Left renal pelvis (tissue), 4 donors: ENCODE results near the gene ZNF385A. TPM values are rescaled to one million over a fixed set of nuclear protein-coding genes. Genes with fewer than 3 reads are reported as not detected.

ENCODE experiments used
- DNase-seq, 4 donors: peaks; one replicate each; pipeline ENCODE4 v3.0.0-alpha.2; 2013; ENCODE audit warnings: low read depth in 4 of 4, low spot score in 3 of 4
- polyA plus RNA-seq, 4 donors: library from polyadenylated mRNA; unstranded; fragments of 120-200 nt; gene quantifications; one replicate each; pipeline ENCODE4 v1.2.1, GENCODE V29; 2013; ENCODE audit not compliant: insufficient read length in 4 of 4

The ZNF385A gene
- polyA plus RNA-seq, 4 donors, result 12.4 to 16.5 (median 14.1) TPM

DNA sequence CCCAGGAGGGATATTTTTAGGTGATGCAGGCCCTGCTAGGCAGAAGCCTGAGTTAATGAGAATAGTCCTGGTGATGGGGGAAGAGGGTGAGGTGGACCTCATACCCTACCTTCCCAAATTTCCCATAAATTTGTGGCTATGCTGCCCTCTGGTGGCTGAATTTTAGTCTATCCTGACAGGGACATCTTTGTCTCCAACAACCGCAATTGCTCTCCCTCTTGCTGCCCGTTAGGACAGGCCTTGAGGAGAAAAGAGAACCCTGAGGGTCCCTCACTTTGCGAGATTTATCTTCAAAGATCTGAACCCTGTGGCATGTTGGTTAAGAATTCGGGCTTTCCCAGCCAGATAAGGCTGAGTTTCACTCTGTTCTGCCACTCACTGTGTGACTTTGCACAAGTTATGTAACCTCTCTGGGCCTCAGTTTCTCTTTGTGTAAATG is 9.8 kb upstream of the ZNF385A start:
- no peak for DNase-seq

- DNase-seq, result no peak
Observed at GRCh38 chr12:54393743-54394142, 9.2 kb upstream of the ZNF385A start.

- DNase-seq, result no peak
Observed at GRCh38 chr12:54393207-54393609, 8.7 kb upstream of the ZNF385A start.

DNA sequence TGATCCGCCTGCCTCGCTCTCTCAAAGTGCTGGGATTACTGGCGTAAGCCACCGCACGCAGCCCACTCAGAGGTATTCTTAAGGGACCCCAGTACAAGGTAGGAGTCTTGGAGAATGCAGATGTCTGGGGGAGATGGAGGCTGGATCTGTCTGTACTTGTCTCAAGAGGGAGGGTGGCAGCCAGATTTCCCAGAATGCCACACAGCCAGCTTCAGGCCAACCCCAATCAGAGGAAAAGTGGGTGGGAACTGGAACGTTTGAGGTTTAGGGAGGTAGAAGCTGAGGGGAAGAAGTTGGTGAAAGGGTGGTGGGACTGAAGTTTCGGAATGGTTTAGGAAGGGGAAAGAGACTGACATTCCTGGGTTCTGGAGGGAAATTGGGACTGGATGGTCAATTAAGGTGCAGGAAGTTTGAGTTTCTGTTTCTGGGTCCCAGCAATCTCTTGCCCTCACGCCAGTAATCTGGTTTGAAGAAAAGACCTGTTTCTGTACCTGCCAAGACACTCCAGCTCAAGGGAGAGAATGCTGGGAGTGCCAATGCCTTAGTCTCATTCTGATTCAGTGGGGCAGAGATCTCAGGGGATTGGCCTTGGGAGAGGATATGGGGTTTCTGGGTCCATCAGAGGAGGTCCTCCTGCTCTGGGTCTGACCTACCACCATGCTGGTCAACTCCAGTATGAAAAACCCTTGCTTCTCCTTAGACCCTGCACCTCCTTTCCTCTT is 8.1 kb upstream of the ZNF385A start:
- DNase-seq, result no peak

- no peak for DNase-seq
Observed at GRCh38 chr12:54390668-54391551, 6.4 kb upstream of the ZNF385A start.

DNA sequence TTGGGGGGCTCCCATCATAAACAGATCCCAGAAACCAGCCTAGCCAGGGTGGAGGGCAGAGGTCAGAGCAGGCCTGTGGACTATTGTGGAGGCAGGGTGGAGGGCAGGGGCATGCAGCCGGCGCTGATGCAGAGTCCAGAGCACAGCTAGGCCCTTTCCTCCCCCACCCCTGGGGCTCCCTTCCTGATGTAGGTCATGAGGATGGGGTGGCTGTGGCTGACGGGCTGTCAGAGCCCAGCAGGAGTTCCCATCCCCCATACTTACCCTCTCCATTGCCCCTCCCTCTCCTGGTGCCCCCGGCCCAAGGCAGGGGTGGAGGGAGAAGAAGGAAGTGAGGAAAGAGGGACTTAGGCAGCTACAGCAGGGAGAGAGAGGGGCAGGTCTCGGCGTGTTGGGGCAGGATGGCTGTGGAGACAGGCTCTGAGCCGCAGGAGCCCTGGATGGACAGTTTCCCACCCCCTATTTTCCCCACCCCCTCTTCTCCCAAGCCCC is 5.7 kb upstream of the ZNF385A start:
- DNase-seq, result no peak

DNA sequence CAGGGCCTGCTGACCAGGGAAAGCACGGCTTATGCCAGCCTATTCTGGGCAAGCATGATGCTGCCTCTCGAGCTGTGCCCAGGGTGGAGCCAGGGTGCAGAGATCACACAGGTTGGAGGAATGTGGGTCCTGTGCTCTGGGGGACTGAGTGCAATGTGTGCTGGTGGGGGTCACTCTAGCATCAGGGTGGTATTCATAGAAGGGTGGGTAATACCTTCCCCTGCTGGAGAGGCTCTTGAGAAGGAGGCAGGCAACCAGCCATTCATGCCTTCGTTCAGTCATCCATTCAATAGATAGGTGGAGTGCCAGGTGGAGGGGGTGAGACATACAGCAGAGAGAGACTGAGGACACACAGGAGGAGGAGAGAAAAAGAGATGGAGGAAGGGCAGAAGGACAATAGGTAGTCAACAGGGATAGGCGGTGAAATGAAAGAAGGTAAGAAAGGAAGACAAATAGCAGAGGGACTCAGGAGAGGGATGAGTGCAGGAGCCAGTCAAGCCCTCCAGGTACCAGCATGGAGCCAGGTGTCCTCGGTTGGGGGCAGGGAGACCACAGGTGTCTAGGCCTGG is 5.2 kb upstream of the ZNF385A start:
- DNase-seq, result no peak

GRCh38 chr12:54389134-54389508 is 4.6 kb upstream of the ZNF385A start:
- DNase-seq, result no peak

DNA sequence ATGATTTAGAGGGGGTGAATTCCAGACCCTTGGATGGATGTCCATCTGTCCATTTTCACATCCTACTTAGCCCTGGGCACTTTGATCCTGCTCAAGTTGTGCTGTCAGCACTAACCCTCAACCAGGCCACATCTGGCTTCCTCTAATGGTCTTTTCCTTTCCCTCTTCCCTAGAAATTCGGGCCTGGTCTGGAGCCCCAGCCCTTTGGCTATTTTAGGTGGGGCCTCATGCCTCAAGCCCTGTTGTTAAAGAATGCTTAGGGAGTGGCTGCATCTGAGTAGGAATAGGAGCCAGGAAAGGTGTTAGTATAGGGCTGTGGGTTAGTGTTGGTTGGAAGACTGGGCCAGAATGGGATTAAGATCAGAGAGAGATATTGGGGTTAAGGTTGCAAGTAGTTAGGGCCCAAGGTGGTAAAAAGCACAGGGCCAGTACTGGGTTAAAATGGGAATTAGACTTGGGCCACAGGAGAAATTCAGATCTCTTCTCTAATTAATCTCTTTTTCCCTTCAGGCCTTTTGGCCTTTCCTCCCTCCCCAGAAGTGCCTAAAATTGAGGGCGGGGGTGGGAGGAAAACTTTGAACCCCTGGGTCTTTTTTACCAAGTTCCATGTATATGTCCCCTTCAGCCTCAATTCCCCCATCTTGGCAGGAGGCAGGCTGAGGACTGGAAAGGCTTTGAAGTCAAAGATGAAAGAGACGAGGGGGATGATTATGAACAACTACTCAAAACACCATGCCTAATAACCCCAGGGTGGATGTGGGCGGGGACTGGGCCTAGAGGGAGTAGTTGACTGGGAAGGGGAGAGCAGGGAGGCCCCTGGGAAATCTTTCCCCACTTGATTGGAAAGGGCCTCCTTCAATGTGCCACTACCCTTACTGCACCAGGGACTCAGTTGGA is 4.0 kb upstream of the ZNF385A start:
- no peak for DNase-seq

DNA sequence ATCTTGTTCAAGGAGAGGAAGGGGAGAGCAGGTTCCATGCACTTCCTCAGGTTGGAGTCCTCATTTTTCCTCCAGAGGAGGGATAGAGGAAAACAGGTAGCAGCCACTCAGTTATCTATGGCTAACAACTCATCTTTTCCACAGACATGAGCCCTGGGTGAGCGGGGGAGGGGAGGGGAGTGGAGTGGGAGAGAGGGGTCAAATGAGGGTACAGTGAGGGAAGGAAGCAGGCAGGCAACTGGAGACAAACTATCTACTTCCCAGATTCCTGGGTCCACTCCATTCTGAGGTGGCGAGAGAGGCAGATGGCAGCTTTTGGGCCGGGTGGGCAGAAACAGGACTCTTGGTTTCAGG is 2.6 kb upstream of the ZNF385A start:
- no peak for DNase-seq

DNA sequence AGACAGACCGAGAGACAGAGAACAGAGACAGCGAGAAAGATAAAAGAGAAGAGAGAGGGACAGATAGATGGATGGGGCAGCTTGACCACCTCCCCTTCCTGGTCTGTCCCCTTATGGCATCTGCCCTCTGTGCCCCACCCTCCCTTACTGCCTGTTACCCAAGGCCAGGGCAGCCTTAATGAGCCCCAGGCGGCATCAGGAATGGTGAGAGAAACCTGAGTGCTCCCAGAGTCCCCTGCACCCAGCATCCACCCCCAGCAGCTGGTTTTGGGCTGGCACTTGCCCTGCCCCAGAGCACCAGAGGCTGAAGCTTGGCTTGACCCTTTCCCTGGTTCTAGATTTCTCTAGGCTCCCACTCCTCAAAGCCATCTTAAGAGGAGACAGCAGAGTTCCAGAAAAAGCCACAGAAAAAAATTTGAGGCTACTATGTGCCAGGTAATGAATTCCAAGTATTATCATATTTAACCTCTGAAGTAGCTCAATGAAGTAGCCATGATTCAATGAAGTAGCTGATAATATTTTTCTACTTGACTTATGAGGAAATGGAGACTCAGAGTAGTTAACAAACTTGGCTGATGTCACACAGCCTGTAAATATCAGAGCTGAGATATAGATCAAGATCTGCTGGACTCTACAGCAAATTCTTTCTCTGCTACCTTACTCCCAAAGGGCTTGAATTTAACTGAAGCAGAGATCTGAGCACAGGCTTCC is 2.0 kb upstream of the ZNF385A start:
- DNase-seq, result no peak

DNA sequence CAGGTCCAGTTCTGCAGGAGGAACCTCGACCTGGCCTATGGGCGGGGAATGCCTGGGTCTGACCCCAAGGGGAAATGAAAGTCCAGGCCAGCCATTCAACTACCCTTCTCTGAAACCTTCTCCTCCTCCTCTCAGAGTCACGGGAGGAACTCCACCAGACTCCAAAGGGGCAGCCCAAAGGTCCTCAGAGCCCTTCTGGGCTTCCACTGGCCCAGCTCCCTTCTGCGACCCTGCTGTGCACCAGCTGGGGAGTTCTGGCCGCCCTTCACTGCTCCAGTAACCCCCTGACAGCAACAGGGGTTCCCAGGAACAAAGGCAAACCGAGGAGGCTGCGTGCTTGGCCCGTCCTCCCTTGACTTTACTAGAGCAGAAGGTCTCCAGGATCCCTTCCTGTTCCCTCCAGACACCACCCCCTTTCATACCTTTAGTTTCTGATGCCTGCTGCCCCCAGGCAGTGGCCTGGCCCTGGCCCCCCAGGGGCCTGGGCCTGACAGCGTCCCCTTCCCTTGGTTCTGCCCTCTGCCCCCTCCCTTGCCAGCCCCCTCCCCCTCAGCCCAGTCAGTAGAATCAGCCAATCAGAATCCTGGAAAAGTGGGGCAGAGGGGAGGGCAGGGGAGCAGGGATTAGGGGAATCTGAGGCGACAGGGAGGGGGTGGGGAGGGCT is 850 bp upstream of the ZNF385A start:
- no peak for DNase-seq

DNA sequence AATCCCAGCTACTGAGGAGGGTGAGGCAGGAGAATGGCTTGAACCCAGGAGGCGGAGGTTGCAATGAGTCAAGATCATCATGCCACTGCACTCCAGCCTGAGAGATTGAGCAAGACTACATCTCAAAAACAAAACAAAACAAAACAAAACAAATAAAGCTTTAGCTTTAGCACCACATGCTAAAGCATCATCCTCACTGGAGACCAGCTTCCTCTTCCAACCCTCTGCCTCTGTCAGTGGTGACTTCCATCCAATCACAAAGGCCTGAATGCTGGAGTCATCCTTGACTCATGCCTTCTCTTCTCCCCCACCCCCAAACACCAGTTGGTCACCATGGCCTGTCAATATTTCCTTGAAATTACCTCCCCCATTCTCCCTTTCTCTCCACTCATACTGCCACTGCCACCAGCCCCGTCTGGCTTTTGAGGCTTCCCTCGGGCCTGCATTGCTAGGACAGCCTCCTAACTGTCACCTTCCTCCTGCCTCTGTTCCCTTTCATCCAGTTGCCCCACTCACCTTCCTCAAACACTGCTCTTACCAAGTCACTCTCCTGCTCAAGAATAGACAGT is 1.4 kb downstream of the ZNF385A start:
- no peak for DNase-seq

- DNase-seq, result no peak
Observed at GRCh38 chr12:54381136-54381535, 3.4 kb downstream of the ZNF385A start.

DNA sequence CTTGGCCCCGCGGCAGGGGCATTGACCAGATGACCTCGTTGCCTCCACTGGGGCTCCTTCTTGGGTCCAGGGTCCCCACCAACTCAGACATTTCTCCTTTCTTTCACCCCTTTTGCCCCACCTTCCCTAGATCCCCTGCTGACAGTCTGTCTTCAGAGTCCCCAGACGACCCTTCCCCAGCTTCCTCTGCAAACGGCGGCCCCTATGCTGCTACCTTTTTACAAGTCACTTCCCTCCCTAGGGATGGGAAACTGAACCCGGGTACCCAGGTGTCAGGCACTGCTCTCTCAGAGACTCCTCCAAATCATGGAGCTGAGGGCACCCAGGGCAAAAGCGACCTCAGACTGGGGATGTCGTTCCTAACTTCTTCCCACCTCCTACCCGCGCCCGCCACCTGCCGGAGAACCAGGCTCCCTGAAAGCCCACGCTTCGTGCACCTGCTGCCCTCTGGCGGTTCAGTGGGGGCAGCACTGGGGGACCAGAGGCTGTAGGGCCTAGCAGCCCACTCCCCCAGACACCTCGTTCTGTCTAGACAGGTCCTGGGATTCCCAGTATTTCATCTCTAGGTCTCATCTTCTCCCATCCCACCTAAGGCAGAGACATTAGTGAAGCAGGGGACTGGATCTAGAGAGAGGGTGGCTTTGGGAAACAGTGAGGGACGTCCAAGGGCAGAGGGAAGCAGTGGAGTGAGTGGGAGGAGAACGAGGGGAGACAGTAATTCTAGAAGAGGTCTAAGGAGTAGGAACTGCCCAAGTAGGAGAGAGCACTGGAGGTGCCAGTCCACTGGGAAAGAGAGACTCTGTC is 4.9 kb downstream of the ZNF385A start:
- peak in 1 of 4 donors; percentile 77 for DNase-seq

DNA sequence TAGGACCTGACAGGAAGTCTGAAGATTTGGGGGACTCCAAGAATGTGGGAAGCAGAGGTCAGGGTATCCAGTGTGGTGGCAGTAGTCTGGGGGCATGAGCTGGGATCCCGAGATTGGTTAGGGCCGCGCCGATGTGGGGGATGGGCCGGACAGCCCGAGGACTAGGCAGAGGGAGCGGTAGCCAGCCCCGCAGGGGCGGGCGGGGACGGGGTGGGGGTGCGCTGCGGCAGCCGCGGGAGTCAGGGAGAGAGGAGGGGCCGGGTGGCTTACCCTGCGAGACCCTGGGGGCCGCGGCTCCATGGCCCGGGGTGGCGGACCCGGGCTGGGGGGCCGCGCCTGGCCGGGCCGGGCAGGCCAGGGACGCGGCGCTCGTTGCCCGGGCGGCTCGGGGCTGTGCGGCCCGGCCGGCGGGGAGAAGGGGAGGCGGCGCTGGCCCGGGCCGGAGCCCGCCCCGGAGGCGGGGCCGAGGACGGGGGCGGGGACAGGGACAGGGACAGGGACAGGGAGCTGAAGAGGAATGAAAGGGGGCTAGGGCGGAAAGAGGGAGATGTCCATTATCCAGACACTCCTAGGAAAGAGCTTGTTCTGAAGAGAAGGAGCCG is 5.6 kb downstream of the ZNF385A start:
- no peak for DNase-seq

GRCh38 chr12:54377797-54378515 is 6.6 kb downstream of the ZNF385A start:
- DNase-seq, result no peak
